ENCODE results near the gene TFCP2.
"Not testable (repeated sequence)": the region's sequence is repeated elsewhere in the genome, so short reads cannot be mapped to it uniquely, and the experiment has no call there.

TFCP2 gene

DNA sequence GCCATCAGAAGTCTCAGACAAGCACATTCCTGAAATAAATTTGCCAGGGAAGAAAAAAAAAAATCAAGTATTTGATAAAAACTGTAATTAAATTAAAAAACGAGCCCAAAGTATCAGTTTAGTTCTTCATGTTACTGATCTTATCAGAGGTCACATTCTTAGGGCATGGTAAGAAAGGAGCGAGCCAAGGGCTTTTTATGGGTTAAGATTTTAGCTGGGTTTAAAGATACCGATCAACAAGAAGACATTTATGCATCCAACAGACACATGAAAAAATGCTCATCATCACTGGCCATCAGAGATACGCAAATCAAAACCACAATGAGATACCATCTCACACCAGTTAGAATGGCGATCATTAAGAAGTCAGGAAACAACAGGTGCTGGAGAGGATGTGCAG is 94.6 kb downstream of the TFCP2 start:
- DNase-seq, result not testable (repeated sequence)

DNA sequence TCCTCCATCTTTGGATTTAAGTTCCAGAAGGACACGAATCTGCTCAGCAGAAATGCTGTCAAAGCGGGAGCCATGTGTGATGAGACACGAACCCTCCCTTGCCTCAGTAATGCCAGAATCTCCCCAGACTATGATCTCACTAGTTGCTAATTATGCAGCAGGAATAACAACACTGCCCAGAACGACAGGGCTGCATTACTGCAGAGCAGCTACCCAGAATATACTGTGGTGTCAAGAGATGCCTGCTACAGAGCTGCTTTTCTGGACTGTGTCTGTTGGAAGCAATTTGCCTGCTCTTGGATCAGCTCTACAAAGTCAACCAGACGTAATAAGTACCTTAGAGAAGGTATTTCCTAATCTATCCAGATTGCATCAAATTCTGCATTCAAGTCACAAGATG is 95.0 kb downstream of the TFCP2 start:
- DNase-seq, result peak; percentile 90

DNA sequence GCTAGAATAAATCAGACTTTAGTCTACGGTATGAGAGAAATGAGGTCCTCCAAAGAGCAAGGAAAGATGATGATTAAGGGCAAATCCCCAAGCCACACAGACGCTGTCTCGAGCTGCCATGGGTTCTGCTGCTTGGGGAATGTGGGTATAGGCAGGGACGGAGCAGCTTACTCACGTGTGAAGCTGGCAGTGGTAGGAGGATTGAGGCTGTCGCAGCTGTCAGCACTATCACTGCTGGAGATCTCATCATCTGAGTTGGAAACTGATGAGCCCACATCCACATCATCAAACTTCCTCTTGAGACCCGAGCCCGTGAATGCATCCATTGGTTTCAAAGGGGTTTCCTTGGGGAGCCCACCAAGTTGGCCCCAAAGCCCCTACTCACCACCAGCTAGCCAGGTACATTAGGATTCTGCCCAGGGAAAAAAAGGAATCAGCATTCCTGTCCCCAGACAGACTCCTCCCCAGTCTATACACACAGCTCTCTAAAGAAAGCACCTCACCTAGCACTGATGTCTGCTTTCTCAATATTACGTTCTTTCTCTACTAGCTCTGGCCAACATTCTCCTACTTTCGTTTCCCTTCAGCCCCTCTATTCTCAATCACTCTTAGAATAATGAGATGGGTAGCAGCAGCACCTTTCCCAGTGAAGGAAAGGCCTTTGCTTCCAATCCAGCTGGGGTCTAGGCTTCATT is 96.6 kb downstream of the TFCP2 start:
- DNase-seq, result no peak

DNA sequence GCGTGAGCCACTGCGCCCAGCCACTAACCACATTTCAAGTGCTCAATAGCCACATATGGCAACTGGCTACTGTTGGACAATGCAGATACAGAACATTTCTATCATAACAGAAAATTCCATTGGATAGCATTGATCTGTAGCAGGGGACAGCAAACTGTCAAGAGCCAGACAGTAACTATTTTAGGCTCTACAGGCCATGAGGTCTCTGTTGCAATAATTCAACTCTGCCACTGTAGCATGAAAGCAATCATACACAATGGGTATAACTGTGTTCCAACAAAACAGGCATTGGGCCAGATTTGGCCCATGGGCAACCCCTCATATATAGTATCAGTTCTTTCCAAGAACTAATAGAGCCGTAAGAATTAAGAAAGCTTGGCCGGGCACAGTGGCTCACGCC is 97.5 kb downstream of the TFCP2 start:
- no peak for DNase-seq

DNA sequence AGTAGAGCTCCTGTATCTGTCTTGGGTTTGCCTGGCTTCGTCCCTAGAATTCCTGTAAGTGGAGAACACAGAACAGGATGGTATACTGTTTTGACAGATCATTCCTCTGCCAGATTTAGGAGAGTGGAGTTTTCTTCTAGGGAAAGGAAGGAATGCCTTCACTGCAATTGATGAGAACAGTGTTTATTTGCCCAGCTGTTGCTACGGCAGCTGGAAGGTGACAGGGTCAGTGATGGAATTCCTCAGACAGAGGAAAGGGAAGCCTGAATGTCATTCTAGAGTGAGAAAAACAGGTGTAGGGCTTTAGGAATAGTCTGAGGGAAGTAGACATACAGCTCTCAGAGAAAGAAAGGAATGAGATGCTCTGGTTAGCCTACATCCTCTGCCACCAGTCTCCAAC is 101.3 kb downstream of the TFCP2 start:
- DNase-seq, result no peak

DNA sequence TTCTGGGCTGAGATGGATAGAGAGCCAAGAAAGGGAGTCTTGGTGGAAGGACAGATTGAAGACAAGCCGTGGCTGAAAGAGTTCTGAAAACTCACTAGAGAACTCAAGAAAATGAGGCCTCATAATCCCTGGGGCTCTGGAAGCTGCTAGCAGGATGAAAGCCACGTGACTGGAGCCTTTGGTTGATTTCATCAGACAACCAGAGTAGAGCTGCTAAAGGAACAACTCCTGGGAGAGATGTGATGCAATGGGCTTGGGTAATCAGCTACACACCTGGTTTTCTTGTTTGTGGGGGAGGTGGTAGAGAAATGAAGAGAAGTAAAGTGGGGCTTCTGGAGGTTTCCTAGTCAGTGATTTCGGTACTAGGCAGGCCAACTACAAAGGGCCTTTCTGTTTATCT is 102.9 kb downstream of the TFCP2 start:
- peak; percentile 89 for DNase-seq

DNA sequence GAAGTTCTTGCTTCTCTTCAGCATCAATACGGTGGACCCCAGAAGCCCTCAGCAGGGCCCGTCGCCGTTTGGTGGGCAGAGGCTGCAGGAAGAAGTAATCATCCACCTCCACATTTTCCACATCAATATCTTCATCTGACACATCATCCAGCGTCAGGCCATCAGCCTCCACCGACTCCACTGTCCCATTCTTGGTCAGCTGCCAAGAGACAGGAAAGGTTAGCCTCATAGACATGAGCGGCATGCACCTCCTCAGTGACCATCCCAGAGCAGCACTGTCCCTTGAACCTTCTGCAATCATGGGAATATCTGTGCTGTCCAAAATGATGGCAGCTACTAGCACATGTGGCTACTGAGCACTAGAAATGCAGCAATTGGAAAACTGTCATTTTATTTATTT is 105.2 kb downstream of the TFCP2 start:
- DNase-seq, result no peak

DNA sequence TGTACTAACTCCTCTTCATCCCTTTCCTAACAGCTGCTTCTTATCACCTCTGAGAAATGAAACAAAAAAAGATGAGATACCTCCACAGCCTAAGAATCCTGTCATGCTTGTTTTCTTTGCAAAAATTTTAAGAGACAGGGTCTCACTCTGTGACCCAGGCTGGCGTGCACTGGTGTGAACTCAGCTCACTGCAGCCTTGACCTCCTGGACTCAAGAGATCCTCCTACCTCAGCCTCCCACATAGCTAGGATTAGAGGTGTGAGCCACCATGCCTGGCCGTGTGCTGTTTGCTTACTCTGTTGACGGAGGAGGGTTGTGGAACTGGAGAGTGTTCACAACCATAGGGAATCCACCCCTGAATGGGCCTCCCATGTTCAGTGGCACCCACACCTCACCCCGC is 105.7 kb downstream of the TFCP2 start:
- DNase-seq, result no peak

DNA sequence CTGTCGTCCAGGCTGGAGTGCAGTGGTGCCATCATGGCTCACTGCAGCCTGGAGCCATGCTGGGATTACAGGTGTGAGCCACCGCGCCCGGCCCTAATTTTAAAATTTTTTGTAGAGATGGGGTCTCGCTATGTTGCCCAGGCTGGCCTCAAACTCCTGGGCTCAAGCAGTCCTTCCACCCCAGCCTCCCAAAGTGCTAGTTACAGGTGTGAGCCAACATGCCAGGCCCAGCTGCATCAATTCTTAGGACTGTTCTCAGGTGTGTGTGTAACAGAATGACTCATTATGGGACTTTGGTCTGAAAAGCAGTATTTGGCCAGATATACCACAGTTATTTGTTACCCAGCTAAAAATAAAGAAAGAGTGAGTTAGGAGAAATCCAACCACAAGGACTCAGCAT is 107.4 kb downstream of the TFCP2 start:
- DNase-seq, result no peak

DNA sequence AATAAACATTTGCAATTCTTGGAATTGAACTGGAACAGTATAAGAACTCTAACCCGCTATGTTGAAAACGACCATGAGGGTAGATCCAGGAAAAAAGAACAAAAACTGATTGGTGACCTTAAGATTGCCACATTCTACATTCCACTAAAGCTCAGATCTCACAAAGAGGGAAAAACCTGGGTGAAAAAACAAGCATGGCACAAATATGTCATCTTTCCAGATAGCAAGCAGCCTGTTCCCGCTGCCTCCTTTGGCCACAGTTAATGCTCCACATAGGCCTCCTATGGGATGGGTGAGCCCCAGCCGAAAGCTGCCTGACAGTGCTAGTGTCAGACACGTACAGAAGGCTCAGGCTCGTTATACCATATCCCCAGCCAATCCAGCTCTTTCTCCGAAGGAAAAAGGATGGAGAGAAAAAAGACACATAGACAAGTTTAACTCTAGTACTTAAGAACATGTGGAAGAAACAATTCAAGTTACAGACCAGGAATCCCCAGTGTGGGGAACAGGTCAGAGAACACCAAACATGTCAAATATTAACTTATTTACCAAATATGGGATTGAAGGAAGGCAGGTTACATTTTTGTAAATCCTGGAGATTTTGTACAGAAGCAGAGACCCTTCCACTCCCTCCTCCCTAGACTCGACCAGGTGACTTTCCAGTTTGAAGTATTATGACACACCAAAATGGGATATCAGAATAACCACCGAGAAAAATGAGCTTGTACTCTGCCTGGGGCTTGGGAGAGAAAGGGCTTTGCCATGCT is 110.1 kb downstream of the TFCP2 start:
- no peak for DNase-seq

DNA sequence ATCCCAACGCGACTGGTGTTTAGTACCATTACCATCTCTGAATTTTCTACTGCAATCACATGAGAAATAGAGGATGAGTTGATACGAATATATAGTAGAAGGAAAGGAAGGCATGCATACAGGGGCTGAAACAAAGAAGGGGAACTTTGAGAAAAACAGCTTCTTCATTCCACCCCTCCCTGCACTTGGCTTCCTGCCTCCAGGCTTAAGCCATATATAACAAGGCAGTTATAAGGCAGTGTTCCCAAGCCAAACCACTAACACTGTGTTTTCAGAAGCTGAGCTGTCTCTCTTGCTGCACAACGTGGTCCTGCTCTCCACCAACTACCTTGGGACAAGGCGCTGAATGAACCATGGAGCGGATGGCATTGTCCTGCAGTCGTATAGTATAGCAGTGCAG is 113.8 kb downstream of the TFCP2 start:
- DNase-seq, result no peak

DNA sequence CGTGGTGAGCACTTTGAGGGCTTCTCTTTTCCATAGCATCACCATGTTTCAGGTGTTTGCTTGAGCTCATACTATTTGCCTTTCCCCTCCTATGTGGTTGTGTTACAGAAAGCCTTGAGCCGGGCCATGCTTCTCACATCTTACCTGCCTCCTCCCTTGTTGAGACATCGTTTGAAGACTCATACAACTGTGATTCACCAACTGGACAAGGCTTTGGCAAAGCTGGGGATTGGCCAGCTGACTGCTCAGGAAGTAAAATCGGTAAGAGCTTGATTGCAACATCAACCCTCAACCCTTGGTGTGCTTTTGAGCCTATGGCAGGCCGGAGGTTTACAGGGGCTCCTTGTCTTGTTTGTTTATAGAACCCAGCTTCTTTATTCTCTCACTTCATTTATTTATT is 116.7 kb downstream of the TFCP2 start:
- DNase-seq, result no peak

DNA sequence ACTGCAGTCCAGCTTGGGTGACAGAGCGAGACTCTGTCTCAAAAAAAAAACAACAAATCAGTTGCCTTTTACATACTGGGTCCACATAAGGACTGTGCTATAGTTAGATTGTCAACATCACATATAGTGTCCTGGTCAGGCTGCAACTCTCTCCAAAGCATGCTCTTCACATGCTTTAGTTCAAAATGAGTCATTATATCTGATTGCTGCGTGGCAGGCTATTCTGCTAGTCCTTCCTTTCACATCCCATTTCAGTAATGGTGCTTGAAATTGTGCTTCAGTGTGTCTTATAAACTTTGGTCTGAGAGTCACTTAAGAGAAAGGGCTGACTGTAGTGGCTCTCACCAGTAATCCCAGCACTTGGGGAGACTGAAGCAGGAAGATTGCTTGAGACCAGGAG is 117.9 kb downstream of the TFCP2 start:
- no peak for DNase-seq

DNA sequence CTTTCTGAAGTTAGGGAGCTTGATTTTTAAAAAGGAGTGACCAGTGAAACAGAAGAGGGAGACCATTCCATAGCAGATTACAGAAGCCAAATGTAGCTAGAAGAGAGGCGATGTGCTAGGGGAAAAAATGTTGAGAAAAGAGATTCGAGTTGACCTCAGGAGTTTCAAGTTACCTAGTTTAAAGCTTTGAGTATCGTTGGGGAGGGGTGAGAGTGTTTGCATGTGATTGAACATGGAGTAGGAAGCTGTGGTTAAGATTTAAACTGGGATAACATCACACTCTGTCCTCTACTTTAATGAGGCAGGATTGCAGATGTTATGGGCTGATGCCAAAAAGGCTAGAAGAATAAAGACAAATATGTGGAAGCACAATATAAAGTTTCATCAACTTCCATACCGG is 121.1 kb downstream of the TFCP2 start:
- DNase-seq, result no peak

DNA sequence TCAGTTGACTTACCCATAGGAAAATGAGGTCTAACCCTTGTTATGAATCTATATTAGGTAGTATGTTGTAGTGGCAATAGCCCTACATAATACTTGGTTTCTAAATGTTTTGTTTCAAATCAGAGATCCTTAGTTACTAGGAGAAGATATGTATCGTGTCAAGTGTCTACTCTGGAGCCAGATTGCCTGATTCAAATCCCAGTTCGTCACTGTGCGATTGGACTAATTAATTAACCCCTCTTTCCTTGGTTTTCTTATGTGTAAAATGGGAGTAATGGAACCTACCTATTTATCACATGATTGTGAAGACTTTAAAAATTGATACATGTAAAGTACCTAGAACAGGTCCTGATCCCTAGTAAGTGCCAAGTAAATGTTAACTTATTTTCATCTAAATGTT is 123.4 kb downstream of the TFCP2 start:
- DNase-seq, result no peak

DNA sequence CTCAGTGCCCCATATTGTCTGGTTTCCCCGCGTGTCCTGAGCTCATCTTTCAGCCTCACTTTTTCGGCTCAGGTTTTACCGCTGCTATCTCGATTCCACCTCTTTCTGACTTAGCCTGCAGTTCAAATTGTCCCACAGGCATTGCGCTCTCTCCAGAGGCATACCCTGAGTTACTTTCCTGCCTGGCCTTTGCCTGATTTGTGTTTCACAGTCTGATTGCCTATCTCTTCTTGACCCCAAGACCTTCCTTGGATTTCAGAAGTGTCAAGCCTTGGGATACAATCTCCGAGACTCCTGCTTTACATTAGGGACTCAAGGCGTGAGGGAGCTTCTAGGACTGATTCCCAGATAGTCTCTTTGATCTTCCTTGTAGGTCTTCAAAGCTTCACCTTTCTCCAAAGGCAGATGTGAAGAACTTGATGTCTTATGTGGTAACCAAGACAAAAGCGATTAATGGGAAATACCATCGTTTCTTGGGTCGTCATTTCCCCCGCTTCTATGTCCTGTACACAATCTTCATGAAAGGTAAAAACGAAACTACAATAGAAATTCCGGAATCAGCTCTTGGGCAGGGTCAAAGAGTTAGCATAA is 124.2 kb downstream of the TFCP2 start:
- DNase-seq, result peak; percentile 65

DNA sequence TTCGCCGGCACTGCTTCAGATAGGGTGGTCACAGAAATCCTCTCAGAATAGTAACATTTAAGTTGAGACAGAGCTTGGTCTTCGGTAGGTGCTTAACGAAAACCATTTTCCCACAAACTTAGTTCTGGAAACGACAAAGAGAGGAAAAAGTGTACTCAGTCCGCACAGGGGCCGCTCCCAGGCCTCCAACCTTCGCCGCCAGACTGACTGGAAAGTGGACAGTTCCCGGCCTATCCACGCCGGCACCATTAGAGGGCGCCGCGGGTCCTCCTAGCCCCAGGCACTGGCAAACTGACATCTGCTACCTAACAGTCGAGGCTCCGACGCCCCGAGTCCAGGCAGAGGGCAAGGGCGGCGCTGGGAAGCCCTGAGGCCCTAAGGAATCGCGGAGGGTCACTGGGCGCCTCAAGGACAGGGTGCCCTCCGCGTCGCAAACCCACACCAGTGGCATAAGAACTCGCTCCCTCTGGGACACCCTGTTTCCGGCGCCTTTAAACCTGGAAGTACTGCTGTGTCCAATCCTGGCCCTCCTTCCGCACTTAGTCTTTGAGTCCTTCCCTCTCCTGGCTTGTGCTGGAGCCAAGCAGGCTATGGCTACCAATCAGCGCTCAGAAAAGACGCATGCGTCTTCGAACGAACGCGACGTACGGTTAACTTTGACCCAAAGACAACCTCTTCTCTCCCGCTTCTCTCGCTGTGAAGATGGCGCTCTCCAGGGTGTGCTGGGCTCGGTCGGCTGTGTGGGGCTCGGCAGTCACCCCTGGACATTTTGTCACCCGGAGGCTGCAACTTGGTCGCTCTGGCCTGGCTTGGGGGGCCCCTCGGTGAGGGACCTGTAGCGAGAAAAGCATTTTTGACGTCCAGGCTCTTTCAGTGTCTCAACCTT is 125.0 kb downstream of the TFCP2 start, which contains the start of gene LETMD1:
Gene LETMD1, plus strand, starts transcription at position 673 of the 886 bp plus-strand sequence. Its CDS starts 30 bp downstream, at position 703.
- peak; percentile 99 for DNase-seq

Measured in islet precursor cell (in vitro differentiated cells).